NCI-H69 (cell line): ENCODE results near the gene TSPAN9.

Experiments
- DNase-seq: peaks from one replicate; lab custom pipeline; 2025; lab: John Stamatoyannopoulos, UW

Gene TSPAN9

GRCh38 chr12:3250576-3250975 is 173.4 kb downstream of the TSPAN9 start:
- DNase-seq: no peak

GRCh38 chr12:3251067-3251466 is 173.9 kb downstream of the TSPAN9 start:
- no peak for DNase-seq

- no peak for DNase-seq
These were observed 174.5 kb downstream of the TSPAN9 start for GRCh38 chr12:3251691-3252090.

GRCh38 chr12:3252450-3252891 is 175.3 kb downstream of the TSPAN9 start:
- DNase-seq: peak; percentile 22

GRCh38 chr12:3253682-3254275 is 176.6 kb downstream of the TSPAN9 start:
- peak; percentile 84 for DNase-seq

GRCh38 chr12:3255057-3255456 is 177.9 kb downstream of the TSPAN9 start:
- no peak for DNase-seq

- no peak for DNase-seq
These were observed 179.0 kb downstream of the TSPAN9 start for GRCh38 chr12:3256103-3256631.

GRCh38 chr12:3257411-3257810 is 180.2 kb downstream of the TSPAN9 start:
- DNase-seq: peak; percentile 83

- no peak for DNase-seq
These were observed 182.8 kb downstream of the TSPAN9 start for GRCh38 chr12:3259973-3260372.

GRCh38 chr12:3261782-3262359 is 184.7 kb downstream of the TSPAN9 start:
- DNase-seq: no peak

- DNase-seq: peak; percentile 97
These were observed 185.3 kb downstream of the TSPAN9 start for GRCh38 chr12:3262470-3262869.

- peak; percentile 54 for DNase-seq
These were observed 186.1 kb downstream of the TSPAN9 start for GRCh38 chr12:3263282-3263681.

- no peak for DNase-seq
These were observed 187.1 kb downstream of the TSPAN9 start for GRCh38 chr12:3263939-3264922.

GRCh38 chr12:3265406-3265805 is 188.2 kb downstream of the TSPAN9 start:
- no peak for DNase-seq

- DNase-seq: peak; percentile 42
These were observed 189.5 kb downstream of the TSPAN9 start for GRCh38 chr12:3266638-3267037.

GRCh38 chr12:3267690-3268089 is 190.5 kb downstream of the TSPAN9 start:
- no peak for DNase-seq

- no peak for DNase-seq
These were observed 192.4 kb downstream of the TSPAN9 start for GRCh38 chr12:3269594-3269993.

GRCh38 chr12:3271146-3271545 is 194.0 kb downstream of the TSPAN9 start:
- DNase-seq: no peak

GRCh38 chr12:3271639-3272038 is 194.5 kb downstream of the TSPAN9 start:
- DNase-seq: no peak

- no peak for DNase-seq
These were observed 195.8 kb downstream of the TSPAN9 start for GRCh38 chr12:3272958-3273357.

- DNase-seq: no peak
These were observed 196.3 kb downstream of the TSPAN9 start for GRCh38 chr12:3273409-3273853.

GRCh38 chr12:3274664-3275063 is 197.5 kb downstream of the TSPAN9 start:
- DNase-seq: no peak
